T-helper 2 cell treated with Interferon-gamma antibody and Interleukin-4, amounts not matched to agents 5 μg/mL and 100 μg/mL, for 36 hours (primary cell): ENCODE data around the gene TEX10.
"Not testable (repeated sequence)": the region's sequence is repeated elsewhere in the genome, so short reads cannot be mapped to it uniquely, and the experiment has no call there.

Source experiments
- DNase-seq: peaks from one replicate; pipeline ENCODE4 v3.0.0; 2021; ENCODE audit warnings: low spot score
- H3K27ac Mint-ChIP-seq: one replicate; pipeline ENCODE4 v1.8.0; 2021; ENCODE audit warnings: mild to moderate bottlenecking, mixed read lengths
- H3K27me3 Mint-ChIP-seq: one replicate; pipeline ENCODE4 v1.8.0; 2021; ENCODE audit warnings: low read depth, mixed read lengths
- H3K36me3 Mint-ChIP-seq: one replicate; pipeline ENCODE4 v1.8.0; 2021; ENCODE audit warnings: low read depth, mixed read lengths
- H3K4me1 Mint-ChIP-seq: one replicate; pipeline ENCODE4 v1.8.0; 2021; ENCODE audit warnings: low read depth, mixed read lengths
- H3K4me3 Mint-ChIP-seq: one replicate; pipeline ENCODE4 v1.8.0; 2022; ENCODE audit warnings: mild to moderate bottlenecking, moderate library complexity, mixed read lengths
- H3K9me3 Mint-ChIP-seq: one replicate; pipeline ENCODE4 v1.8.0; 2021; ENCODE audit warnings: mixed read lengths

The TEX10 gene

GRCh38 chr9:100352727-100353505 lies at the start of gene TEX10:
TEX10 (minus strand) TSS chr9:100352942; CDS start chr9:100349363, 3,579 bp downstream.
- peaks cover 40% of the 10 kb centered on the region for H3K4me1 Mint-ChIP-seq
- peak; percentile 87 for DNase-seq

GRCh38 chr9:100401042-100401441 lies 48.3 kb upstream of the TEX10 start:
- Mint-ChIP-seq H3K27me3 (peaks cover 19% of the 10 kb centered on the region), H3K36me3 (no peaks in the 10 kb centered on the region), H3K4me3 (no peak overlapping the region), H3K9me3 (no peaks in the 10 kb centered on the region), H3K27ac (no peak overlapping the region), H3K4me1 (no peaks in the 10 kb centered on the region)
- no peak for DNase-seq

More at GRCh38 chr9:100352727-100353505, at the start of gene TEX10:
- Mint-ChIP-seq H3K9me3 (peaks cover 16% of the 10 kb centered on the region), H3K27me3 (no peaks in the 10 kb centered on the region), H3K36me3 (peaks cover 12% of the 10 kb centered on the region), H3K27ac (peak within 1 kb of the TSS; percentile 80), H3K4me3 (peak within 1 kb of the TSS; percentile 95)

GRCh38 chr9:100397529-100398266 lies 45.0 kb upstream of the TEX10 start:
- Mint-ChIP-seq H3K4me1 (no peaks in the 10 kb centered on the region), H3K27ac (no peak overlapping the region), H3K36me3 (no peaks in the 10 kb centered on the region), H3K27me3 (peaks cover 11% of the 10 kb centered on the region), H3K4me3 (no peak overlapping the region), H3K9me3 (no peaks in the 10 kb centered on the region)
- no peak for DNase-seq

GRCh38 chr9:100396769-100397168 lies 44.0 kb upstream of the TEX10 start:
- Mint-ChIP-seq H3K9me3 (no peaks in the 10 kb centered on the region), H3K4me3 (no peak overlapping the region), H3K27ac (no peak overlapping the region), H3K27me3 (peaks cover 11% of the 10 kb centered on the region), H3K36me3 (no peaks in the 10 kb centered on the region), H3K4me1 (no peaks in the 10 kb centered on the region)
- DNase-seq: no peak

GRCh38 chr9:100394816-100395215 lies 42.1 kb upstream of the TEX10 start:
- Mint-ChIP-seq H3K36me3 (no peaks in the 10 kb centered on the region), H3K27ac (no peak overlapping the region), H3K4me3 (no peak overlapping the region), H3K9me3 (no peaks in the 10 kb centered on the region), H3K27me3 (no peaks in the 10 kb centered on the region), H3K4me1 (no peaks in the 10 kb centered on the region)
- no peak for DNase-seq

- Mint-ChIP-seq H3K9me3 (no peaks in the 10 kb centered on the region), H3K36me3 (no peaks in the 10 kb centered on the region), H3K27ac (no peak overlapping the region), H3K4me1 (no peaks in the 10 kb centered on the region), H3K4me3 (no peak overlapping the region), H3K27me3 (no peaks in the 10 kb centered on the region)
- no peak for DNase-seq
Observed at GRCh38 chr9:100394032-100394695, 41.4 kb upstream of the TEX10 start.

GRCh38 chr9:100392989-100393388 lies 40.2 kb upstream of the TEX10 start:
- not testable (repeated sequence) for H3K4me1 Mint-ChIP-seq, H3K36me3 Mint-ChIP-seq, H3K9me3 Mint-ChIP-seq, H3K27me3 Mint-ChIP-seq, H3K27ac Mint-ChIP-seq, H3K4me3 Mint-ChIP-seq, DNase-seq

GRCh38 chr9:100379862-100380261 lies 27.1 kb upstream of the TEX10 start:
- no peaks in the 10 kb centered on the region for H3K4me1 Mint-ChIP-seq
- no peaks in the 10 kb centered on the region for H3K9me3 Mint-ChIP-seq
- no peaks in the 10 kb centered on the region for H3K36me3 Mint-ChIP-seq
- DNase-seq: no peak
- no peak overlapping the region for H3K4me3 Mint-ChIP-seq
- no peaks in the 10 kb centered on the region for H3K27me3 Mint-ChIP-seq
- no peak overlapping the region for H3K27ac Mint-ChIP-seq

- Mint-ChIP-seq H3K27me3 (no peaks in the 10 kb centered on the region), H3K36me3 (no peaks in the 10 kb centered on the region), H3K9me3 (no peaks in the 10 kb centered on the region), H3K4me1 (no peaks in the 10 kb centered on the region), H3K27ac (no peak overlapping the region), H3K4me3 (no peak overlapping the region)
- DNase-seq: no peak
Observed at GRCh38 chr9:100377015-100377414, 24.3 kb upstream of the TEX10 start.

- Mint-ChIP-seq H3K36me3 (no peaks in the 10 kb centered on the region), H3K9me3 (no peaks in the 10 kb centered on the region), H3K27ac (no peak overlapping the region), H3K27me3 (no peaks in the 10 kb centered on the region), H3K4me1 (no peaks in the 10 kb centered on the region), H3K4me3 (no peak overlapping the region)
- DNase-seq: no peak
Observed at GRCh38 chr9:100375658-100376057, 22.9 kb upstream of the TEX10 start.

GRCh38 chr9:100372648-100373047 lies 19.9 kb upstream of the TEX10 start:
- no peaks in the 10 kb centered on the region for H3K4me1 Mint-ChIP-seq
- peaks cover 9% of the 10 kb centered on the region for H3K9me3 Mint-ChIP-seq
- no peaks in the 10 kb centered on the region for H3K27me3 Mint-ChIP-seq
- H3K27ac Mint-ChIP-seq: no peak overlapping the region
- DNase-seq: no peak
- no peak overlapping the region for H3K4me3 Mint-ChIP-seq
- H3K36me3 Mint-ChIP-seq: no peaks in the 10 kb centered on the region

- Mint-ChIP-seq H3K27ac (no peak overlapping the region), H3K36me3 (no peaks in the 10 kb centered on the region), H3K9me3 (peaks cover 13% of the 10 kb centered on the region), H3K4me1 (no peaks in the 10 kb centered on the region), H3K4me3 (no peak overlapping the region), H3K27me3 (no peaks in the 10 kb centered on the region)
- DNase-seq: no peak
Observed at GRCh38 chr9:100370064-100370723, 17.5 kb upstream of the TEX10 start.

- Mint-ChIP-seq H3K4me1 (no peaks in the 10 kb centered on the region), H3K27me3 (no peaks in the 10 kb centered on the region), H3K4me3 (no peak overlapping the region), H3K36me3 (no peaks in the 10 kb centered on the region), H3K27ac (no peak overlapping the region), H3K9me3 (peaks cover 19% of the 10 kb centered on the region)
- DNase-seq: no peak
Observed at GRCh38 chr9:100368672-100369071, 15.9 kb upstream of the TEX10 start.

- Mint-ChIP-seq H3K27me3 (no peaks in the 10 kb centered on the region), H3K27ac (no peak overlapping the region), H3K4me1 (no peaks in the 10 kb centered on the region), H3K36me3 (no peaks in the 10 kb centered on the region), H3K9me3 (peaks cover 27% of the 10 kb centered on the region), H3K4me3 (no peak overlapping the region)
- no peak for DNase-seq
Observed at GRCh38 chr9:100366121-100366520, 13.4 kb upstream of the TEX10 start.
